ENCODE measurements around the gene ANKRD6. TPM values are rescaled to one million over a fixed set of nuclear protein-coding genes. Genes with fewer than 3 reads are reported as not detected.

The ANKRD6 gene
- total and polyA plus RNA-seq, 8 donors: 6.3 to 14.7 (median 9.6) TPM

DNA sequence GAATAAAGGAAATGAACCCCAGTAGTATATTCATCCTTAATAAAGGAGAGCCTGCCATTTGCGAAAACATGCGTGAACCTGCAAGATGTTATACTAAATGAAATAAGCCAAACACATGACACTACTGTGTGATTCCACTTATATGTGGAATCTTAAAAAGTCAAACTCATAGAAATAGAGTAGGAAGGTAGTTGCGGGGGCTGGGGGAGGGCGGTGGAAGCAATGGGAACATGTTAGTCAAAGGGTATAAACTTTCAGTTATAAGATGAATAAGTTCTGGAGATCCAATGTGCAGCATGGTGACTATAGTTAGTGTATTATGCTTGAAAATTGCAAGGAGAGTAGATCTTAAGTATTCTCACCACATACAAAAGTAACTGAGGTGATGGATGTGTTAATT lies 72.9 kb downstream of the ANKRD6 start:
- H3K36me3 ChIP-seq: no peaks in the 10 kb centered on the region
- H3K4me1 ChIP-seq: peaks cover 0 to 4% (median 0%) of the 10 kb centered on the region in 3 donors
- H3K4me3 ChIP-seq: no peak overlapping the region
- H3K9me3 ChIP-seq: no peaks in the 10 kb centered on the region
- 97% methylated on average over 4 of the region's 4 CpGs for WGBS, 2 donors
- DNase-seq (no peak), ATAC-seq (no peak), FAIRE-seq (no peak)
- intact Hi-C loops (cut with DNase I): no loop called here
- TF ChIP-seq, protein P1, sequence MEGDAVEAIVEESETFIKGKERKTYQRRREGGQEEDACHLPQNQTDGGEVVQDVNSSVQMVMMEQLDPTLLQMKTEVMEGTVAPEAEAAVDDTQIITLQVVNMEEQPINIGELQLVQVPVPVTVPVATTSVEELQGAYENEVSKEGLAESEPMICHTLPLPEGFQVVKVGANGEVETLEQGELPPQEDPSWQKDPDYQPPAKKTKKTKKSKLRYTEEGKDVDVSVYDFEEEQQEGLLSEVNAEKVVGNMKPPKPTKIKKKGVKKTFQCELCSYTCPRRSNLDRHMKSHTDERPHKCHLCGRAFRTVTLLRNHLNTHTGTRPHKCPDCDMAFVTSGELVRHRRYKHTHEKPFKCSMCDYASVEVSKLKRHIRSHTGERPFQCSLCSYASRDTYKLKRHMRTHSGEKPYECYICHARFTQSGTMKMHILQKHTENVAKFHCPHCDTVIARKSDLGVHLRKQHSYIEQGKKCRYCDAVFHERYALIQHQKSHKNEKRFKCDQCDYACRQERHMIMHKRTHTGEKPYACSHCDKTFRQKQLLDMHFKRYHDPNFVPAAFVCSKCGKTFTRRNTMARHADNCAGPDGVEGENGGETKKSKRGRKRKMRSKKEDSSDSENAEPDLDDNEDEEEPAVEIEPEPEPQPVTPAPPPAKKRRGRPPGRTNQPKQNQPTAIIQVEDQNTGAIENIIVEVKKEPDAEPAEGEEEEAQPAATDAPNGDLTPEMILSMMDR (IDR thresholded peaks at IDR 0.05): no peak
- H3K27me3 ChIP-seq: no peaks in the 10 kb centered on the region
- H3K27ac ChIP-seq: no peak overlapping the region

DNA sequence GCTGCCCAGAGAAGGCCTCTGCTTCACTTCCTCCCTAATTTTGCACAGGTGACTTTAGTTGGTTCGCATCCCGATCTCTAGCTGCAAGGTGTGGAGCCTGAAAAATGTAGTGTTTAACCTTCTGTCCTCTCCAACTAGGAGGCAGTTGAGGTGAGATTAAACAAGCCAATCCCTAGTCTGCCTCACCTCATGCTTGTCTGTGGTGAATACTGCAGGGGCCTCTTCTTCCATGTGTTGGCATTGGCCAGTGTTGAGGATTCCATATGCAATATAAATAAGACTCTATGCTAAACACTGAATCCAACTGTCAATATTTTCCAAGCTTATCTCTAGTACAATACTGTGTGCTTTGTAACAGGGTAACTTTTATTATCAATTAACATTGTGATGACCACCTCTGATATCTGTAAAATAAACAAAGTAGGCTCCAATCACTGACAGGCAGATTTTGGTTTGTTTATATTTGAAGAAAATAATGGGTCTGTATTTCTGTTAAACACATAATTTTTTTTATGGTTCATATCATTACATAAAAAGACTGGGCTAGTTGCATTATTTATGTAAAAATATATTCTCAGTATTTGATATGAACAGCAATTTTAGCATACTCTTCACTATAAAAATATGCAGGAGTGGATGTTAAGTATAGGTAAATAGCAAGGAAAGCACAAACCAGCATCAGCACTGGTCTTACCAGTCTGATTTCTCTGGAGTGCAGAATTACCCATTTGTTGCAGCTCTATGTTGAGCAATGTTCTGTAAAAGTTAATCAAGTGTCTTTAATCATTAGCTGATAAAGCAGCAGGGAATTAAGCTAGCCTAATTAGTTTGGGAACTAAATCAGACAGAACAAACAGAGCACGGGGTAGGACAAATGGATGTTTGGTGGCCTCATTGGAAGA lies 74.0 kb downstream of the ANKRD6 start:
- Histone ChIP-seq H3K27me3 (no peaks in the 10 kb centered on the region), H3K9me3 (no peaks in the 10 kb centered on the region), H3K4me1 (peaks cover 0 to 4% (median 0%) of the 10 kb centered on the region in 3 donors), H3K27ac (no peak overlapping the region), H3K36me3 (no peaks in the 10 kb centered on the region), H3K4me3 (no peak overlapping the region)
- FAIRE-seq: no peak
- DNase-seq: no peak
- TF ChIP-seq, protein P1 (IDR thresholded peaks at IDR 0.05): no peak
- intact Hi-C loops (cut with DNase I): no loop called here
- no peak for ATAC-seq
- WGBS, 2 donors: 76 to 83% methylated on average over 3 of the region's 3 CpGs

GRCh38 chr6:89508755-89509563 lies 76.0 kb downstream of the ANKRD6 start:
- Histone ChIP-seq H3K4me1 (peaks cover 0 to 4% (median 0%) of the 10 kb centered on the region in 3 donors), H3K4me3 (no peak overlapping the region), H3K27ac (no peak overlapping the region), H3K27me3 (no peaks in the 10 kb centered on the region), H3K9me3 (no peaks in the 10 kb centered on the region), H3K36me3 (no peaks in the 10 kb centered on the region)
- peak in 4 of 6 donors; percentile 9 to 54 (median 34) for DNase-seq
- no peak for FAIRE-seq
- intact Hi-C loops (cut with DNase I): no loop called here
- TF ChIP-seq, protein P1 (IDR thresholded peaks at IDR 0.05): no peak
- peak in 3 of 4 donors; percentile 47 to 62 (median 52) for ATAC-seq
- 84 to 90% methylated on average over 8 of the region's 8 CpGs for WGBS, 2 donors

- TF ChIP-seq, protein P1 (IDR thresholded peaks at IDR 0.05): no peak
- peaks cover 0 to 4% (median 0%) of the 10 kb centered on the region in 3 donors for H3K4me1 ChIP-seq
- ATAC-seq (peak; percentile 63 to 72 (median 66)), FAIRE-seq (no peak), DNase-seq (peak in 2 of 6 donors; percentile 10 to 18)
- no peak overlapping the region for H3K4me3 ChIP-seq
- intact Hi-C loops (cut with DNase I): no loop called here
- H3K27ac ChIP-seq: no peak overlapping the region
- WGBS, 2 donors: 41 to 42% methylated on average over 3 of the region's 3 CpGs
- no peaks in the 10 kb centered on the region for H3K36me3 ChIP-seq
- H3K27me3 ChIP-seq: no peaks in the 10 kb centered on the region
- no peaks in the 10 kb centered on the region for H3K9me3 ChIP-seq
Measured at GRCh38 chr6:89509777-89510281, 76.9 kb downstream of the ANKRD6 start.
